GM12873 (cell line): ENCODE measurements around the gene PI4KB.
A peak's percentile ranks its signal among the peaks of the same experiment; 100 is the strongest.

Source experiments
- TF ChIP-seq, protein P1 (sequence below): IDR thresholded peaks from 2 replicates; pipeline ENCODE4 v1.5.1; 2012; ENCODE audit warnings: low read depth, mild to moderate bottlenecking, moderate library complexity, low read length, control low read depth; ENCODE audit not compliant: insufficient read depth; ENCODE audit errors: missing control alignments

Gene PI4KB

DNA sequence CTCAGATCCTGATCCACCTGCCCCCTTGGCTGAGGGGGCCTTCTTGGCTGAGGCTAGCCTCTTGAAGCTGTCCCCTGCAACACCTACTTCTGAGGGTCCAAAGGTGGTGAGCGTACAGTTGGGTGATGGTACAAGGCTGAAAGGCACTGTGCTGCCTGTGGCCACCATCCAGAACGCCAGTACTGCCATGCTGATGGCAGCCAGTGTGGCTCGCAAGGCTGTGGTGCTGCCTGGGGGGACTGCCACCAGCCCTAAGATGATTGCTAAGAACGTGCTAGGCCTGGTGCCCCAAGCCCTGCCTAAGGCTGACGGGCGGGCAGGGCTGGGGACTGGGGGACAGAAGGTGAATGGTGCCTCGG lies 39.9 kb downstream of the PI4KB start:
- TF ChIP-seq, protein P1, sequence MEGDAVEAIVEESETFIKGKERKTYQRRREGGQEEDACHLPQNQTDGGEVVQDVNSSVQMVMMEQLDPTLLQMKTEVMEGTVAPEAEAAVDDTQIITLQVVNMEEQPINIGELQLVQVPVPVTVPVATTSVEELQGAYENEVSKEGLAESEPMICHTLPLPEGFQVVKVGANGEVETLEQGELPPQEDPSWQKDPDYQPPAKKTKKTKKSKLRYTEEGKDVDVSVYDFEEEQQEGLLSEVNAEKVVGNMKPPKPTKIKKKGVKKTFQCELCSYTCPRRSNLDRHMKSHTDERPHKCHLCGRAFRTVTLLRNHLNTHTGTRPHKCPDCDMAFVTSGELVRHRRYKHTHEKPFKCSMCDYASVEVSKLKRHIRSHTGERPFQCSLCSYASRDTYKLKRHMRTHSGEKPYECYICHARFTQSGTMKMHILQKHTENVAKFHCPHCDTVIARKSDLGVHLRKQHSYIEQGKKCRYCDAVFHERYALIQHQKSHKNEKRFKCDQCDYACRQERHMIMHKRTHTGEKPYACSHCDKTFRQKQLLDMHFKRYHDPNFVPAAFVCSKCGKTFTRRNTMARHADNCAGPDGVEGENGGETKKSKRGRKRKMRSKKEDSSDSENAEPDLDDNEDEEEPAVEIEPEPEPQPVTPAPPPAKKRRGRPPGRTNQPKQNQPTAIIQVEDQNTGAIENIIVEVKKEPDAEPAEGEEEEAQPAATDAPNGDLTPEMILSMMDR, result no peak

DNA sequence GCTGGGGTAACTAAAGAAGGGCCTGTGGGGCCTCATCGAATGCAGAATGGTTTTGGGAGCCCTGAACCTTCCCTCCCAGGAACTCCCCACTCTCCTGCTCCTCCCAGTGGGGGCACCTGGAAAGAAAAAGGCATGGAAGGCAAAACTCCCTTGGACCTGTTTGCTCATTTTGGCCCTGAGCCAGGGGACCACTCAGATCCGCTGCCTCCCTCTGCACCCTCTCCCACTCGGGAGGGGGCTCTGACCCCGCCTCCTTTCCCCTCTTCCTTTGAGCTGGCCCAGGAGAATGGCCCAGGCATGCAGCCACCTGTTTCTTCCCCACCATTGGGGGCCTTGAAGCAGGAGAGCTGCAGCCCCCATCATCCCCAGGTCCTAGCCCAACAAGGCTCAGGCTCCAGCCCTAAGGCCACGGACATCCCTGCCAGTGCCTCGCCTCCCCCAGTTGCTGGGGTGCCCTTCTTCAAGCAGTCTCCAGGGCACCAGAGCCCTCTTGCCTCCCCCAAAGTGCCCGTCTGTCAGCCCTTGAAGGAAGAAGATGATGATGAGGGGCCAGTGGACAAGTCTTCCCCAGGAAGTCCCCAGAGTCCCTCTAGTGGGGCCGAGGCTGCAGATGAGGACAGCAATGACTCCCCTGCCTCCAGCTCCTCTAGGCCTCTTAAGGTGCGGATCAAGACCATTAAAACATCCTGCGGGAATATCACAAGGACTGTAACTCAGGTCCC lies 40.4 kb downstream of the PI4KB start:
- TF ChIP-seq, protein P1, result no peak

DNA sequence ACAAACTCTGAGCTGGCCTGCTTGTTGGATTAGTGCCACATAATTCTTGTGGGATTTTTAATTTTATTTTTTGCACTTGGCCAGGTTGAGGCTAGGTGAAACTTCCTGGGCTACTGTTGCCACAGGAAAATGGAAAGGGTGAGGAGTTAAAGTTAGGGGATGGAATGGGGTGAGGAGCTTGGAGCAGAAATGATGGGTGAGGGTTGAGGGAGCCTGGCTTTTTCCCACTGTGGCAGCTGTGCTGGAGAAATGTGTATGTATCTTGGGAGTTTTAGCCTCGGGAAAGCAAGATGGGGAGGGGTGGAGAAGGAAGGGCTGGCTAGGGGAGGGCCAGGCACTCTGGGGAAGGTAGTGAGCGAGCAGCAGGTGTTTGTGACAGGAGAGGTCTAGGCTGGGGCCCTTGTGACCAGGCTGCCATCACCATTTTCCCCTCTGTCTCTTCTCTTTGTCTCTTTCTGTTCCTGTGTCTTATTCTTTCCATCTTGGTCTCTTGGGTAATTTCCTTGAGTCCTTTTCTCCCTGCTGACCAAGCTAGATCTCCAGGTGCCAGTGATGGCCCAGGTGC lies 43.1 kb downstream of the PI4KB start:
- TF ChIP-seq, protein P1, result no peak

DNA sequence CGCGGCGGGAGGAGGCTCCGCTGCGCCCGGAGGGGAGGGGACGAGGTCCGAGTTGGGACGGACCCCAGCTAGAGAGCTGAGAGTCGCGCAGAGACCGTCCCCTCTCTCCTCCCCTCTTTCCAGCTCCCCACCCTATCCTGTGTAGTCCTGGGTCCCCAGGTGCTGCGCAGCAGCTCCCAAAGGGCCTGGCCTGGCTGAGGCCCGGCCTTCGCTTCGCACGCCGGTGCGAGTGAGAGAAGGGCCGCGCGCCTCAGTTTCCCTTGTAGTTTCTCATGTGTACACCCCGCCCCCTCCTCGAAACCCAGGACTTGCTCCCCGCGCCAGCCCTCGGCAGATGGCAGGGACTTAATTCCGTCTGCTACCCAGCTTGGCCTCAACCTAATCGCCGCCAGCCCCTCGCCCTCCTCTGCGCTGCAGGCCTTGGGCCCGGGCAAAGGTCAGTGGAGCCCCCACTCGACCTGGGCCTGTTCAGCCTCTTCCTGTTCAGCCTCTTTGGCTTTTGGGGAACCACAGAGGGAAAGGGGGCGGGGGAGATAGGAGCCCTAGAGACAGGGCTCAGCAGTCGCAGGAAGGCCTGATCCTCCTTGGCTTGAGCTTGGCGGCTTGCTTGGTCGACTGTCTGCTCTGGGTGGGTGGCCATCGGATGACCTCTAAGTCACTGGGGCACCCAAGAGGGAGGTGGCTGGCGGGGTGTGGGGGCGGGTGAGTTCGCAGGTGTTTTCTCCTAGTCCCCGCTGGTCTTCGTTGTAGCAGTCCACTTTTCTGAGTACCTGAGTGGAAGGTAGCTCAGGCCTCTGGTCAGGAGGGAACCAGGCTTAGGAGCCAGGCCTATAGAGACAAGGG lies 44.1 kb downstream of the PI4KB start:
- TF ChIP-seq, protein P1, result no peak

DNA sequence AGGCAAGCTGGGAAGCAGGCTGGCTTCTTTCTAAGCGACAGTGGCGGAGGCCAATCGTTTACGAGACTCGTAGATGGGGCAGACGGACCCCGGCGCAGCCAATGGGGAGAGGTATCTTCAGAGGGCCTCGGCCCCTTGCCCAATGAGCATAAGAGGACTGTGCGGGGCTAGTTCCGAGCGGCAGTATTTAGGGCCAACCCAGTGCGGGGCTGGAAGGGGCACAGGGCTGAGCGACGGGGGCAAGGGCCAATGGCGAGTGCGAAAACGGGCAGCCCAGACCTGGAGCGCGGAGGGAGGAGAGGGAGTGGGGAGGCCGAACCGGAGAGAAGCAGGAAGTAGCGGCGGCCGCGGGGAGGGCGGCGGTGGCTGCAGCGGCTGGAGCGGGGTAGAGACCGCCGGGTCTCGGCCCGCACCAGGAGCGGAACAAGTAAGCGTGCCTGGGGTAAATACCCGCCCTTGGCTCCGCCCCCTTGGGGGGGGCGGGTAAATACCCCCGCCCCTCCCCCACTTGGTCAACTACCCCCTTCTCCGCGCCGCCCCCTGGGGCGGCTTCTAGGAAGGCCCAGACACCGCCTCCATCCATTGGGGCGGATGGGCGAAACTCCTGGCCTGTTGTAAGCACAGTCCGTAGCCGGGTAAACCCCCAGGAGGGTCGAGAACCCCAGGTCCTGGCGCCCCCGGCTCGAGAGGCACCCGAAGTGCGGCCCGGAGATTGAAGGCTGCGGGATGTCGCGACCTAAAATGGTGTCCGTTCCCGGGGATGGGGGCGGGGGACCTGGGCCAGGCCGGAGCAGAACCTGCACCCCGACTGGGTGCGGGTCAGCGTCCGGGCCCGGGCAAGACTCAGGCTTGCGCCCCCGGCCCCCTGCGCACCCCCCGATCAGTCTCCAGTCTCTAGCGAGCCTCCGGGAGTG lies 45.0 kb downstream of the PI4KB start, which contains the start of gene ZNF687:
Gene ZNF687 (plus strand): TSS at position 331 of the 914 bp plus-strand sequence. CDS start 3,993 bp downstream, outside the sequence.
- TF ChIP-seq, protein P1, result no peak

DNA sequence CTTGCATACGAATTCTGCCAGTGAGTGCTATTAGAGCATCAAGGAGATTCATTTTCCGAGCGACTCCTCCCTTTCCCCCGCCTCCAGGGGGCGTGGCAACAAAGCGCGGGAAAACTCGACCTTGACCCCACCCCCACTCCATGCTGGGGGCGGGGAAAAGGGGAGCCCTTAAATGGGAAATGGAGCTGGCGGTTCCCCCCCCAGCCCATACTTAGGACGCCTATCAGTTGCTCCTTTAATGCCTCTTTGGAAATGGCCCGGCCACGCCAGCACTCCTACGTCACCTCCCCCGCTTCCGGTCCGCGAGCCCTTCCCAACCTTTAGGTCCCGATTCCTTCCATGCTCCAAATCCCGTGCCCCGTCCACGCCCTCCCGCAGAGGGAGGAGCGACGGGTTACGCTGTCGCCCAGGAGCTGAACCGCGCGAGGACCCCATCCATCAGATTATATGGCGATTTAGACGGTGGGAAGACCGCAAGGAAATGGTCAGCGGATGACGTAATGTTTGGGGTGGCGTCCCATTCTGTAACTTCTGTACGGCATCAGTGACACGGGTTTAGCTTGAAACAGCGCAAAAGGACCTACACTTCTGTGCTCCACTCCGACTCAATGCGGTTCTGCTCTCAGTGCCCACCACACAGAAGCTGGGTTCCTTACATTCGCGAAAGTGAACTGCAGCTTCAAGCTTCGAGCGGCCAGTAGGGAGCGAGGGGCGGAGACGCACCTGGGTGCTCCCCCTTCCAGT lies 45.8 kb downstream of the PI4KB start:
- TF ChIP-seq, protein P1, result peak; percentile 6
